BLaER1 treated with 17β-estradiol and CSF1 and Interleukin-3, amounts not matched to agents 10 nM and 100 nM (cell line): ENCODE measurements around the gene OSBPL8.

Experiments
- H3K27ac ChIP-seq, 11 experiments: shearing (Covaris generic); formaldehyde crosslinking; 2 replicates each; pipeline ENCODE4 v1.8.1; 2022
- H3K27me3 ChIP-seq, 11 experiments: shearing (Covaris generic); formaldehyde crosslinking; 2 replicates each; pipeline ENCODE4 v1.8.1; 2022
- H3K36me3 ChIP-seq, 11 experiments: shearing (Covaris generic); formaldehyde crosslinking; 2 replicates each; pipeline ENCODE4 v1.8.1; 2022
- H3K4me1 ChIP-seq, 10 experiments: shearing (Covaris generic); formaldehyde crosslinking; 2 replicates each; pipeline ENCODE4 v1.8.1; 2022
- H3K4me2 ChIP-seq, 11 experiments: shearing (Covaris generic); formaldehyde crosslinking; 2 replicates each; pipeline ENCODE4 v1.8.1; 2022
- H3K4me3 ChIP-seq, 10 experiments: shearing (Covaris generic); formaldehyde crosslinking; 2 replicates each; pipeline ENCODE4 v1.8.1; 2022
- H3K9ac ChIP-seq, 11 experiments: shearing (Covaris generic); formaldehyde crosslinking; 2 replicates each; pipeline ENCODE4 v1.8.1; 2022
- H3K9me3 ChIP-seq, 11 experiments: shearing (Covaris generic); formaldehyde crosslinking; replicated peaks in 1 of 11; 2 replicates each; pipeline ENCODE4 v1.8.1; 2022
- H4K20me1 ChIP-seq, 11 experiments: shearing (Covaris generic); formaldehyde crosslinking; 2 replicates each; pipeline ENCODE4 v1.8.1; 2022
- Cebpa-rat ChIP-seq, 11 experiments: shearing (Covaris generic); IDR thresholded peaks; 2 replicates each; pipeline ENCODE4 v1.8.1; 2022

OSBPL8 gene

GRCh38 chr12:76552343-76552938 is 7.1 kb downstream of the OSBPL8 start:
- H3K4me3 ChIP-seq, result no peak overlapping the region
- H3K27me3 ChIP-seq, result peaks cover 0 to 4% (median 0%) of the 10 kb centered on the region in 11 experiments; a peak in 2 of 22 replicates
- H3K9ac ChIP-seq, result no peak overlapping the region
- H3K9me3 ChIP-seq, result no peaks in the 10 kb centered on the region
- peaks cover 0 to 17% (median 0%) of the 10 kb centered on the region in 11 experiments; a peak in 7 of 22 replicates for H3K36me3 ChIP-seq
- TF ChIP-seq Cebpa-rat (IDR thresholded peaks at IDR 0.05), result no peak
- no peak overlapping the region for H3K27ac ChIP-seq
- H3K4me1 ChIP-seq, result peaks cover 0 to 97% (median 10%) of the 10 kb centered on the region in 10 experiments; a peak in 11 of 20 replicates
- H3K4me2 ChIP-seq, result peak overlapping the region in 2 of 11 experiments; percentile 78 to 98; a peak in 4 of 22 replicates
- peaks cover 25 to 99% (median 59%) of the 10 kb centered on the region in 11 experiments; a peak in 21 of 22 replicates for H4K20me1 ChIP-seq

GRCh38 chr12:76551482-76551888 is 8.1 kb downstream of the OSBPL8 start:
- Histone ChIP-seq H3K9ac (no peak overlapping the region), H3K4me2 (peak overlapping the region in 4 of 11 experiments; percentile 9 to 98 (median 52); a peak in 6 of 22 replicates), H3K27ac (no peak overlapping the region), H3K9me3 (no peaks in the 10 kb centered on the region), H3K4me1 (peaks cover 0 to 95% (median 6%) of the 10 kb centered on the region in 10 experiments; a peak in 10 of 20 replicates), H3K36me3 (peaks cover 0 to 17% (median 0%) of the 10 kb centered on the region in 11 experiments; a peak in 6 of 22 replicates), H3K4me3 (no peak overlapping the region), H3K27me3 (no peaks in the 10 kb centered on the region), H4K20me1 (peaks cover 16 to 99% (median 49%) of the 10 kb centered on the region in 11 experiments; a peak in 21 of 22 replicates)
- TF ChIP-seq Cebpa-rat (IDR thresholded peaks at IDR 0.05), result no peak

GRCh38 chr12:76549131-76549530 is 10.4 kb downstream of the OSBPL8 start:
- no peak for TF ChIP-seq Cebpa-rat (IDR thresholded peaks at IDR 0.05)
- Histone ChIP-seq H3K36me3 (peaks cover 0 to 17% (median 0%) of the 10 kb centered on the region in 11 experiments; a peak in 5 of 22 replicates), H3K27ac (no peak overlapping the region), H3K27me3 (no peaks in the 10 kb centered on the region), H3K9me3 (no peaks in the 10 kb centered on the region), H3K4me3 (no peak overlapping the region), H3K4me2 (peak overlapping the region in 2 of 11 experiments; percentile 30 to 33; a peak in 4 of 22 replicates), H3K9ac (no peak overlapping the region), H3K4me1 (peaks cover 0 to 85% (median under 1%) of the 10 kb centered on the region in 10 experiments; a peak in 8 of 20 replicates), H4K20me1 (peaks cover 4 to 99% (median 41%) of the 10 kb centered on the region in 11 experiments; a peak in 20 of 22 replicates)

GRCh38 chr12:76548222-76548837 is 11.2 kb downstream of the OSBPL8 start:
- peaks cover 0 to 16% (median 0%) of the 10 kb centered on the region in 11 experiments; a peak in 5 of 22 replicates for H3K36me3 ChIP-seq
- no peak overlapping the region for H3K4me3 ChIP-seq
- no peaks in the 10 kb centered on the region for H3K27me3 ChIP-seq
- peak overlapping the region in 2 of 11 experiments; percentile 30 to 61; a peak in 4 of 22 replicates for H3K4me2 ChIP-seq
- H3K9me3 ChIP-seq, result no peaks in the 10 kb centered on the region
- no peak for TF ChIP-seq Cebpa-rat (IDR thresholded peaks at IDR 0.05)
- peaks cover 0 to 85% (median 0%) of the 10 kb centered on the region in 10 experiments; a peak in 6 of 20 replicates for H3K4me1 ChIP-seq
- H3K27ac ChIP-seq, result no peak overlapping the region
- no peak overlapping the region for H3K9ac ChIP-seq
- H4K20me1 ChIP-seq, result peaks cover 4 to 99% (median 42%) of the 10 kb centered on the region in 11 experiments; a peak in 20 of 22 replicates

- H3K27ac ChIP-seq, result no peak overlapping the region
- peak overlapping the region in 2 of 11 experiments; percentile 30 to 61; a peak in 4 of 22 replicates for H3K4me2 ChIP-seq
- no peaks in the 10 kb centered on the region for H3K27me3 ChIP-seq
- H3K9me3 ChIP-seq, result no peaks in the 10 kb centered on the region
- peaks cover 0 to 85% (median 0%) of the 10 kb centered on the region in 10 experiments; a peak in 6 of 20 replicates for H3K4me1 ChIP-seq
- H3K36me3 ChIP-seq, result peaks cover 0 to 12% (median 0%) of the 10 kb centered on the region in 11 experiments; a peak in 5 of 22 replicates
- H3K9ac ChIP-seq, result no peak overlapping the region
- peaks cover 4 to 99% (median 42%) of the 10 kb centered on the region in 11 experiments; a peak in 20 of 22 replicates for H4K20me1 ChIP-seq
- no peak overlapping the region for H3K4me3 ChIP-seq
- no peak for TF ChIP-seq Cebpa-rat (IDR thresholded peaks at IDR 0.05)
These were observed 12.0 kb downstream of the OSBPL8 start for GRCh38 chr12:76547526-76547925.

GRCh38 chr12:76546889-76547288 is 12.7 kb downstream of the OSBPL8 start:
- TF ChIP-seq Cebpa-rat (IDR thresholded peaks at IDR 0.05), result no peak
- peaks cover 0 to 83% (median 0%) of the 10 kb centered on the region in 10 experiments; a peak in 6 of 20 replicates for H3K4me1 ChIP-seq
- H3K27me3 ChIP-seq, result no peaks in the 10 kb centered on the region

GRCh38 chr12:76545486-76545885 is 14.1 kb downstream of the OSBPL8 start:
- H3K4me1 ChIP-seq, result peaks cover 0 to 69% (median 0%) of the 10 kb centered on the region in 10 experiments; a peak in 6 of 20 replicates
- no peak overlapping the region for H3K4me3 ChIP-seq
- H3K36me3 ChIP-seq, result peaks cover 0 to 11% (median 0%) of the 10 kb centered on the region in 11 experiments; a peak in 4 of 22 replicates
- peaks cover 0 to 99% (median 35%) of the 10 kb centered on the region in 11 experiments; a peak in 15 of 22 replicates for H4K20me1 ChIP-seq
- no peak overlapping the region for H3K9ac ChIP-seq
- no peaks in the 10 kb centered on the region for H3K27me3 ChIP-seq
- H3K4me2 ChIP-seq, result peak overlapping the region in 1 of 11 experiments; percentile 11; a peak in 1 of 22 replicates
- no peak for TF ChIP-seq Cebpa-rat (IDR thresholded peaks at IDR 0.05)
- H3K27ac ChIP-seq, result no peak overlapping the region
- H3K9me3 ChIP-seq, result no peaks in the 10 kb centered on the region

More at GRCh38 chr12:76546889-76547288, 12.7 kb downstream of the OSBPL8 start:
- Histone ChIP-seq H3K9me3 (no peaks in the 10 kb centered on the region), H4K20me1 (peaks cover 4 to 99% (median 40%) of the 10 kb centered on the region in 11 experiments; a peak in 18 of 22 replicates), H3K36me3 (peaks cover 0 to 14% (median 0%) of the 10 kb centered on the region in 11 experiments; a peak in 5 of 22 replicates), H3K27ac (no peak overlapping the region), H3K4me2 (peak overlapping the region in 2 of 11 experiments; percentile 25 to 42; a peak in 2 of 22 replicates), H3K9ac (no peak overlapping the region), H3K4me3 (no peak overlapping the region)

- Histone ChIP-seq H3K9ac (no peak overlapping the region), H3K4me2 (no peak overlapping the region), H3K27me3 (no peaks in the 10 kb centered on the region), H3K27ac (no peak overlapping the region), H3K4me1 (peaks cover 0 to 64% (median 0%) of the 10 kb centered on the region in 10 experiments; a peak in 6 of 20 replicates), H3K9me3 (no peaks in the 10 kb centered on the region), H3K4me3 (no peak overlapping the region), H3K36me3 (peaks cover 0 to 8% (median 0%) of the 10 kb centered on the region in 11 experiments; a peak in 1 of 22 replicates), H4K20me1 (peaks cover 0 to 100% (median 41%) of the 10 kb centered on the region in 11 experiments; a peak in 14 of 22 replicates)
- no peak for TF ChIP-seq Cebpa-rat (IDR thresholded peaks at IDR 0.05)
These were observed 14.8 kb downstream of the OSBPL8 start for GRCh38 chr12:76544601-76545261.
